KOPT-K1 (cell line): ENCODE results near the gene DNAJC21.
"Not testable (repeated sequence)": the region's sequence is repeated elsewhere in the genome, so short reads cannot be mapped to it uniquely, and the experiment has no call there.

Source experiments
- H3K27ac ChIP-seq: fragments of 200-600 bp; sonication (generic); 2 replicates; pipeline ENCODE4 v1.5.1; 2016; ENCODE audit warnings: antibody characterized with exemption, mild to moderate bottlenecking, low read depth, low read length; ENCODE audit not compliant: poor library complexity, severe bottlenecking
- H3K36me3 ChIP-seq: fragments of 200-600 bp; sonication (generic); 2 replicates; pipeline ENCODE4 v1.5.1; 2017; ENCODE audit warnings: antibody characterized with exemption, mild to moderate bottlenecking, low read length, moderate library complexity; ENCODE audit not compliant: insufficient read depth
- H3K9me3 ChIP-seq: fragments of 200-600 bp; sonication (generic); 2 replicates; pipeline ENCODE4 v1.5.1; 2017; ENCODE audit warnings: antibody characterized with exemption, low read length, mild to moderate bottlenecking; ENCODE audit not compliant: insufficient read depth, poor library complexity, severe bottlenecking

DNAJC21 gene

GRCh38 chr5:34914671-34915138 lies 14.7 kb upstream of the DNAJC21 start:
- Histone ChIP-seq H3K36me3 (peaks cover 55% of the 10 kb centered on the region), H3K27ac (peak overlapping the region; percentile 88), H3K9me3 (no peaks in the 10 kb centered on the region)

GRCh38 chr5:34915139-34915855 lies 14.1 kb upstream of the DNAJC21 start, which contains the start of the genes BRIX1 and RAD1:
TSS of gene BRIX1 (plus strand) at chr5:34915711. CDS start at chr5:34915739, 28 bp downstream.
TSS of gene RAD1 (minus strand) at chr5:34915504. CDS start at chr5:34914892, 612 bp downstream.
- H3K9me3 ChIP-seq, result no peaks in the 10 kb centered on the region
- H3K36me3 ChIP-seq, result peaks cover 55% of the 10 kb centered on the region
- H3K27ac ChIP-seq, result peak within 1 kb of the TSS; percentile 88

GRCh38 chr5:34915856-34916192 lies 13.5 kb upstream of the DNAJC21 start:
- Histone ChIP-seq H3K27ac (peak overlapping the region; percentile 88), H3K36me3 (peaks cover 55% of the 10 kb centered on the region)

GRCh38 chr5:34916518-34916917 lies 12.8 kb upstream of the DNAJC21 start:
- peak overlapping the region; percentile 88 for H3K27ac ChIP-seq

More at GRCh38 chr5:34915856-34916192, 13.5 kb upstream of the DNAJC21 start:
- H3K9me3 ChIP-seq, result no peaks in the 10 kb centered on the region

GRCh38 chr5:34918025-34918424 lies 11.3 kb upstream of the DNAJC21 start:
- H3K9me3 ChIP-seq, result no peaks in the 10 kb centered on the region
- H3K27ac ChIP-seq, result no peak overlapping the region
- peaks cover 57% of the 10 kb centered on the region for H3K36me3 ChIP-seq

More at GRCh38 chr5:34916518-34916917, 12.8 kb upstream of the DNAJC21 start:
- Histone ChIP-seq H3K9me3 (no peaks in the 10 kb centered on the region), H3K36me3 (peaks cover 55% of the 10 kb centered on the region)

GRCh38 chr5:34919077-34919476 lies 10.3 kb upstream of the DNAJC21 start:
- no peaks in the 10 kb centered on the region for H3K9me3 ChIP-seq
- H3K36me3 ChIP-seq, result peaks cover 65% of the 10 kb centered on the region
- no peak overlapping the region for H3K27ac ChIP-seq

- H3K27ac ChIP-seq, H3K9me3 ChIP-seq: not testable (repeated sequence)
Measured at GRCh38 chr5:34923256-34923655, 6.1 kb upstream of the DNAJC21 start.

GRCh38 chr5:34923694-34924461 lies 5.5 kb upstream of the DNAJC21 start:
- no peaks in the 10 kb centered on the region for H3K9me3 ChIP-seq
- H3K27ac ChIP-seq, result no peak overlapping the region
- H3K36me3 ChIP-seq, result peaks cover 95% of the 10 kb centered on the region

More at GRCh38 chr5:34923256-34923655, 6.1 kb upstream of the DNAJC21 start:
- H3K36me3 ChIP-seq, result peaks cover 100% of the 10 kb centered on the region

- H3K36me3 ChIP-seq, result peaks cover 90% of the 10 kb centered on the region
- H3K27ac ChIP-seq, result no peak overlapping the region
- H3K9me3 ChIP-seq, result no peaks in the 10 kb centered on the region
Measured at GRCh38 chr5:34924462-34924765, 4.9 kb upstream of the DNAJC21 start.

- Histone ChIP-seq H3K27ac (no peak overlapping the region), H3K9me3 (no peaks in the 10 kb centered on the region)
Measured at GRCh38 chr5:34926318-34926888, 3.0 kb upstream of the DNAJC21 start.

GRCh38 chr5:34927785-34928184 lies 1.6 kb upstream of the DNAJC21 start:
- H3K9me3 ChIP-seq, result no peaks in the 10 kb centered on the region
- no peak overlapping the region for H3K27ac ChIP-seq
- peaks cover 56% of the 10 kb centered on the region for H3K36me3 ChIP-seq

More at GRCh38 chr5:34926318-34926888, 3.0 kb upstream of the DNAJC21 start:
- peaks cover 70% of the 10 kb centered on the region for H3K36me3 ChIP-seq

GRCh38 chr5:34928267-34928666 lies 1.1 kb upstream of the DNAJC21 start:
- Histone ChIP-seq H3K36me3 (peaks cover 53% of the 10 kb centered on the region), H3K27ac (no peak overlapping the region), H3K9me3 (no peaks in the 10 kb centered on the region)

GRCh38 chr5:34929720-34930461 lies 532 bp downstream of the DNAJC21 start:
- Histone ChIP-seq H3K27ac (peak overlapping the region; percentile 58), H3K9me3 (no peaks in the 10 kb centered on the region), H3K36me3 (peaks cover 51% of the 10 kb centered on the region)

- H3K36me3 ChIP-seq, result peaks cover 51% of the 10 kb centered on the region
- peak overlapping the region; percentile 58 for H3K27ac ChIP-seq
- H3K9me3 ChIP-seq, result no peaks in the 10 kb centered on the region
Measured at GRCh38 chr5:34930462-34930844, 1.1 kb downstream of the DNAJC21 start.

- Histone ChIP-seq H3K27ac (no peak overlapping the region), H3K9me3 (no peaks in the 10 kb centered on the region), H3K36me3 (peaks cover 51% of the 10 kb centered on the region)
Measured at GRCh38 chr5:34930870-34931269, 1.5 kb downstream of the DNAJC21 start.
